ENCODE data around the gene ZNF646. TPM values are rescaled to one million over a fixed set of nuclear protein-coding genes. Genes with fewer than 3 reads are reported as not detected.

Gene ZNF646
- total RNA-seq, 4 donors from 2014 or later, result 12.0 to 26.7 (median 23.5) TPM

- no peak for TF ChIP-seq EP300 (IDR thresholded peaks at IDR 0.05; ENCODE audit: low read depth)
- TF ChIP-seq CTCF (IDR thresholded peaks at IDR 0.05), result no peak
- no peak for TF ChIP-seq POLR2A (IDR thresholded peaks at IDR 0.05)
- TF ChIP-seq POLR2AphosphoS5 (IDR thresholded peaks at IDR 0.05), result no peak
- peaks cover 5 to 15% (median 9%) of the 10 kb centered on the region in 4 donors for H3K4me1 ChIP-seq
- WGBS, 2 donors (ENCODE audit: low coverage in 1 of 2), result 100% methylated on average over 2 of the region's 2 CpGs; no CpG with 5 or more reads in 1 of the 2 donors
- peaks cover 0 to 20% (median 8%) of the 10 kb centered on the region in 4 donors for H3K36me3 ChIP-seq
- no peaks in the 10 kb centered on the region for H3K9me3 ChIP-seq
- H3K27ac ChIP-seq, result no peak overlapping the region
- no peak overlapping the region for H3K4me3 ChIP-seq
- no peak for DNase-seq
- no peaks in the 10 kb centered on the region for H3K27me3 ChIP-seq
- in situ Hi-C loops (cut with MboI; ENCODE audit: low pct_ligation_motif_present in 1 of 4, low pct_unique_long_range_greater_than_20kb in 1 of 4, low sequenced_read_pairs in 3 of 4), result no loop called here
- intact Hi-C loops (cut with DNase I; ENCODE audit: low total_unique reads), result no loop called here
These were observed 35.2 kb upstream of the ZNF646 start for GRCh38 chr16:31038993-31039392.

GRCh38 chr16:31042866-31043265, 31.4 kb upstream of the ZNF646 start:
- no peaks in the 10 kb centered on the region for H3K27me3 ChIP-seq
- intact Hi-C loops (cut with DNase I; ENCODE audit: low total_unique reads) (no loop called here), in situ Hi-C loops (cut with MboI; ENCODE audit: low pct_ligation_motif_present in 1 of 4, low pct_unique_long_range_greater_than_20kb in 1 of 4, low sequenced_read_pairs in 3 of 4) (no loop called here)
- 98% methylated on average over 10 of the region's 10 CpGs; no CpG with 5 or more reads in 1 of the 2 donors for WGBS, 2 donors (ENCODE audit: low coverage in 1 of 2)
- no peak overlapping the region for H3K27ac ChIP-seq
- TF ChIP-seq POLR2AphosphoS5 (IDR thresholded peaks at IDR 0.05), result no peak
- no peak for TF ChIP-seq CTCF (IDR thresholded peaks at IDR 0.05)
- TF ChIP-seq EP300 (IDR thresholded peaks at IDR 0.05; ENCODE audit: low read depth), result no peak
- no peak for TF ChIP-seq POLR2A (IDR thresholded peaks at IDR 0.05)
- DNase-seq, result no peak
- peaks cover 0 to 3% (median 0%) of the 10 kb centered on the region in 4 donors for H3K4me1 ChIP-seq
- peaks cover 0 to 20% (median 8%) of the 10 kb centered on the region in 4 donors for H3K36me3 ChIP-seq
- no peak overlapping the region for H3K4me3 ChIP-seq
- H3K9me3 ChIP-seq, result no peaks in the 10 kb centered on the region

- no peak for DNase-seq
- Histone ChIP-seq H3K36me3 (peaks cover 0 to 16% (median 7%) of the 10 kb centered on the region in 4 donors), H3K4me1 (peaks cover 0 to 3% (median 0%) of the 10 kb centered on the region in 4 donors), H3K27ac (no peak overlapping the region), H3K9me3 (no peaks in the 10 kb centered on the region), H3K27me3 (no peaks in the 10 kb centered on the region), H3K4me3 (no peak overlapping the region)
- 90% methylated on average over 1 of the region's 1 CpG; no CpG with 5 or more reads in 1 of the 2 donors for WGBS, 2 donors (ENCODE audit: low coverage in 1 of 2)
- intact Hi-C loops (cut with DNase I; ENCODE audit: low total_unique reads) (no loop called here), in situ Hi-C loops (cut with MboI; ENCODE audit: low pct_ligation_motif_present in 1 of 4, low pct_unique_long_range_greater_than_20kb in 1 of 4, low sequenced_read_pairs in 3 of 4) (no loop called here)
- TF ChIP-seq CTCF (IDR thresholded peaks at IDR 0.05) (no peak), EP300 (IDR thresholded peaks at IDR 0.05; ENCODE audit: low read depth) (no peak), POLR2A (IDR thresholded peaks at IDR 0.05) (no peak)
These were observed 30.9 kb upstream of the ZNF646 start for GRCh38 chr16:31043352-31043751.

- Histone ChIP-seq H3K9me3 (no peaks in the 10 kb centered on the region), H3K4me1 (peaks cover 0 to 3% (median 0%) of the 10 kb centered on the region in 4 donors), H3K27me3 (no peaks in the 10 kb centered on the region), H3K4me3 (no peak overlapping the region), H3K36me3 (peaks cover 0 to 15% (median 5%) of the 10 kb centered on the region in 4 donors), H3K27ac (no peak overlapping the region)
- WGBS, 2 donors (ENCODE audit: low coverage in 1 of 2), result 83 to 100% methylated on average over 2 to 4 of the region's 4 CpGs
- DNase-seq, result no peak
- TF ChIP-seq EP300 (IDR thresholded peaks at IDR 0.05; ENCODE audit: low read depth) (no peak), CTCF (IDR thresholded peaks at IDR 0.05) (no peak), POLR2AphosphoS5 (IDR thresholded peaks at IDR 0.05) (no peak), POLR2A (IDR thresholded peaks at IDR 0.05) (no peak)
- intact Hi-C loops (cut with DNase I; ENCODE audit: low total_unique reads) (no loop called here), in situ Hi-C loops (cut with MboI; ENCODE audit: low pct_ligation_motif_present in 1 of 4, low pct_unique_long_range_greater_than_20kb in 1 of 4, low sequenced_read_pairs in 3 of 4) (no loop called here)
These were observed 30.2 kb upstream of the ZNF646 start for GRCh38 chr16:31043898-31044481.

Measured in transverse colon (tissue), 4 donors.